GM19372 (cell line): ENCODE results near the gene BLID.

ENCODE experiments used
- ATAC-seq: cut with Tn5 transposase; IDR thresholded peaks from one replicate; pipeline ENCODE4 v1.9.1; 2021; ENCODE audit warnings: mild to moderate bottlenecking, low read depth, moderate library complexity; ENCODE audit not compliant: unreplicated experiment

BLID gene

GRCh38 chr11:122115524-122116379 is at the start of gene BLID:
BLID (minus strand) TSS chr11:122116215; CDS start chr11:122115922, 293 bp downstream.
- no peak for ATAC-seq

GRCh38 chr11:122163053-122163819 is 47.2 kb upstream of the BLID start:
- ATAC-seq, result no peak

- no peak for ATAC-seq
Measured at GRCh38 chr11:122162095-122162494, 46.1 kb upstream of the BLID start.

GRCh38 chr11:122160841-122161590 is 45.0 kb upstream of the BLID start:
- ATAC-seq, result no peak

- ATAC-seq, result no peak
Measured at GRCh38 chr11:122159861-122160260, 43.8 kb upstream of the BLID start.

- no peak for ATAC-seq
Measured at GRCh38 chr11:122159173-122159721, 43.2 kb upstream of the BLID start.

GRCh38 chr11:122158171-122158570 is 42.2 kb upstream of the BLID start:
- ATAC-seq, result no peak

- no peak for ATAC-seq
Measured at GRCh38 chr11:122157653-122158161, 41.7 kb upstream of the BLID start.

- ATAC-seq, result no peak
Measured at GRCh38 chr11:122156940-122157382, 40.9 kb upstream of the BLID start.

- ATAC-seq, result no peak
Measured at GRCh38 chr11:122155765-122156527, 39.9 kb upstream of the BLID start.

- ATAC-seq, result no peak
Measured at GRCh38 chr11:122154994-122155393, 39.0 kb upstream of the BLID start.

GRCh38 chr11:122154227-122154626 is 38.2 kb upstream of the BLID start:
- no peak for ATAC-seq

GRCh38 chr11:122153746-122154145 is 37.7 kb upstream of the BLID start:
- no peak for ATAC-seq

- ATAC-seq, result no peak
Measured at GRCh38 chr11:122150216-122151124, 34.5 kb upstream of the BLID start.

- ATAC-seq, result no peak
Measured at GRCh38 chr11:122149202-122149601, 33.2 kb upstream of the BLID start.

GRCh38 chr11:122146475-122146874 is 30.5 kb upstream of the BLID start:
- ATAC-seq, result no peak

GRCh38 chr11:122145715-122146274 is 29.8 kb upstream of the BLID start:
- ATAC-seq, result no peak

GRCh38 chr11:122144752-122145151 is 28.7 kb upstream of the BLID start:
- no peak for ATAC-seq
